Measurements from ENCODE around the gene SERPINA9. TPM values are rescaled to one million over a fixed set of nuclear protein-coding genes. Genes with fewer than 3 reads are reported as not detected.
"Not testable (repeated sequence)": the region's sequence is repeated elsewhere in the genome, so short reads cannot be mapped to it uniquely, and the experiment has no call there.

SERPINA9 gene
- polyA plus RNA-seq, 1 experiment, result 0.05 TPM

DNA sequence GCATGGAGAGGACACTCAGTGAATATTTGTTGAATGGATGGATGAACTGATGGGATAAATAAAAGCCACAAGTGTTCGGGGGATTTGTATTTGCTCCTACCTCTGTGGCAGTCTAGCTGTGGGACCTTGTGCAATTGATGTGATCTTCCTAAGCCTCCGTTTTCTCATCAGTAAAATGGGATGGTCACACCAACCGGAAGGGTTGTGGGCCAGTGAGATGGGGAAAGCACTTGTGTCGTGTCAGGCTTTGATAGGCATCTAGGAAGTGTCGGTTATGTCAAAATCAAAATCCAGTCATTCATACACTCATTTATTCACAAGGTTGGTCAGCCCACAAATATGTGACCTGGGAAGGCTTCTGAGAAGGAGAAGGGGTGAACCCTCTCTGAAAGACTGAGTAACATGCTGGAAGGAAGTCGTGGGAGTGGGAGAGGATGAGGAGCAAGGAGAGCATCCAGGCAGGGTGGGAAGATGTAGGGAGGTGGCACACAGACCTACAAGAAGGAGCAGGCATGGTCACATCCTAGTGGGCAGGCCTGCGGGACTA is 7.8 kb upstream of the SERPINA9 start:
- Histone ChIP-seq H3K27ac (ENCODE audit: low read depth, low read length) (no peak overlapping the region), H3K27me3 (ENCODE audit: control insufficient read depth, insufficient read depth, low read length) (peaks cover 10% of the 10 kb centered on the region), H3K9me3 (ENCODE audit: control insufficient read depth, insufficient read depth, low read length) (peaks cover 12% of the 10 kb centered on the region), H3K4me3 (ENCODE audit: low read depth, low read length) (no peak overlapping the region)
- TF ChIP-seq, protein P1, sequence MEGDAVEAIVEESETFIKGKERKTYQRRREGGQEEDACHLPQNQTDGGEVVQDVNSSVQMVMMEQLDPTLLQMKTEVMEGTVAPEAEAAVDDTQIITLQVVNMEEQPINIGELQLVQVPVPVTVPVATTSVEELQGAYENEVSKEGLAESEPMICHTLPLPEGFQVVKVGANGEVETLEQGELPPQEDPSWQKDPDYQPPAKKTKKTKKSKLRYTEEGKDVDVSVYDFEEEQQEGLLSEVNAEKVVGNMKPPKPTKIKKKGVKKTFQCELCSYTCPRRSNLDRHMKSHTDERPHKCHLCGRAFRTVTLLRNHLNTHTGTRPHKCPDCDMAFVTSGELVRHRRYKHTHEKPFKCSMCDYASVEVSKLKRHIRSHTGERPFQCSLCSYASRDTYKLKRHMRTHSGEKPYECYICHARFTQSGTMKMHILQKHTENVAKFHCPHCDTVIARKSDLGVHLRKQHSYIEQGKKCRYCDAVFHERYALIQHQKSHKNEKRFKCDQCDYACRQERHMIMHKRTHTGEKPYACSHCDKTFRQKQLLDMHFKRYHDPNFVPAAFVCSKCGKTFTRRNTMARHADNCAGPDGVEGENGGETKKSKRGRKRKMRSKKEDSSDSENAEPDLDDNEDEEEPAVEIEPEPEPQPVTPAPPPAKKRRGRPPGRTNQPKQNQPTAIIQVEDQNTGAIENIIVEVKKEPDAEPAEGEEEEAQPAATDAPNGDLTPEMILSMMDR (IDR thresholded peaks at IDR 0.05; ENCODE audit: low read depth, low read length), result no peak
- ChIA-PET CTCF (interaction anchor here (0.6 to 4.6 kb wide), 3 partner anchors 13 to 63 kb away, joined by 13 to 78 read pairs (median 50); no protein-coding TSS in a partner anchor), POLR2A (no interaction called here)
- no peak for DNase-seq (ENCODE audit: low read depth, low spot score)

DNA sequence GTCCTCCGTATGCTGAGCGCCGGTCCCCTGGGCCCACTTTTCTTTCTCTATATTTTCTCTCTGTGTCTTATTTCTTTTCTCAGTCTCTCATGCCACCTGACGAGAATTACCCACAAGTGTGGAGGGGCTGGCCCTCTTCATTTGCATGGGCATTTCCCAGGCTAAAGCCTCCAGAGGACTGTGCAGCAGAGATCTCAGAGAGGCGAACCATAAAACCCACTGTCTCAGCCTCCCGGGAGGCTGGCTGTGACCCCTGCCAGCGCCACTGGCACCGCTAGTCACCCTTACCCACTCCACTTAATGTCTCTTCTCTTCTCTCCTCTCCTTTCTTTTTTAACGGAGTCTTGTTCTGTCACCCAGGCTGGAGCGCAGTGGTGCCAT is 7.1 kb upstream of the SERPINA9 start:
- Histone ChIP-seq H3K27me3 (ENCODE audit: control insufficient read depth, insufficient read depth, low read length) (peaks cover 10% of the 10 kb centered on the region), H3K9me3 (ENCODE audit: control insufficient read depth, insufficient read depth, low read length) (peaks cover 14% of the 10 kb centered on the region), H3K27ac (ENCODE audit: low read depth, low read length) (no peak overlapping the region), H3K4me3 (ENCODE audit: low read depth, low read length) (no peak overlapping the region)
- ChIA-PET POLR2A (no interaction called here), CTCF (no interaction called here)
- DNase-seq (ENCODE audit: low read depth, low spot score), result no peak
- TF ChIP-seq, protein P1 (IDR thresholded peaks at IDR 0.05; ENCODE audit: low read depth, low read length), result no peak

DNA sequence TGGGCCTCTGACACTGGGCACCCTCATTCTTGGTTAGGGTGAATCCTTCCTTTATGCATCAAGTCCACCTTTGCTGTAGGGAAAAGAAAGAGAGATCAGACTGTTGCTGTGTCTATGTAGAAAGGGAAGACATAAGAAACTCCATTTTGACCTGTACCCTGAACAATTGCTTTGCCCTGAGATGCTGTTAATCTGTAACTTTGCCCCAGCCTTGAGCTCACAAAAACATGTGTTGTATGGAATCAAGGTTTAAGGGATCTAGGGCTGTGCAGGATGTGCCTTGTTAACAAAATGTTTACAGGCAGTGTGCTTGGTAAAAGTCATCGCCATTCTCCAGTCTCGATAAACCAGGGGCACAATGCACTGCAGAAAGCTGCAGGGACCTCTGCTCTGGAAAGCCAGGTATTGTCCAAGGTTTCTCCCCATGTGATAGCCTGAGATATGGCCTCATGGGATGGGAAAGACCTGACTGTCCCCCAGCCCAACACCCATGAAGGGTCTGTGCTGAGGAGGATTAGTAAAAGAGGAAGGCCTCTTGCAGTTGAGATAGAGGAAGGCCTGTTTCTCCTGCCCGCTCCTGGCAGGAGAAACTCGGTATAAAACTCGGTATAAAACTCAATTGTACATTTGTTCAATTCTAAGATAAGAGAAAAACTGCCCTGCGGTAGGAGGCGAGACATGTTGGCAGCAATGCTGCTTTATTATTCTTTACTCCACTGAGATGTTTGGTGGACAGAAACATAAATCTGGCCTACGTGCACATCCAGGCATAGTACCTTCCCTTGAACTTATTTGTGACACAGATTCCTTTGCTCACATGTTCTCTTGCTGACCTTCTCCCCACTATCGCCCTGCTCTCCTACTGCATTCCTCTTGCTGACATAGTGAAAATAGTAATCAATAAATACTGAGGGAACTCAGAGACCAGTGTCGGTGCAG is 6.4 kb upstream of the SERPINA9 start:
- POLR2A ChIA-PET, result not testable (repeated sequence)

DNA sequence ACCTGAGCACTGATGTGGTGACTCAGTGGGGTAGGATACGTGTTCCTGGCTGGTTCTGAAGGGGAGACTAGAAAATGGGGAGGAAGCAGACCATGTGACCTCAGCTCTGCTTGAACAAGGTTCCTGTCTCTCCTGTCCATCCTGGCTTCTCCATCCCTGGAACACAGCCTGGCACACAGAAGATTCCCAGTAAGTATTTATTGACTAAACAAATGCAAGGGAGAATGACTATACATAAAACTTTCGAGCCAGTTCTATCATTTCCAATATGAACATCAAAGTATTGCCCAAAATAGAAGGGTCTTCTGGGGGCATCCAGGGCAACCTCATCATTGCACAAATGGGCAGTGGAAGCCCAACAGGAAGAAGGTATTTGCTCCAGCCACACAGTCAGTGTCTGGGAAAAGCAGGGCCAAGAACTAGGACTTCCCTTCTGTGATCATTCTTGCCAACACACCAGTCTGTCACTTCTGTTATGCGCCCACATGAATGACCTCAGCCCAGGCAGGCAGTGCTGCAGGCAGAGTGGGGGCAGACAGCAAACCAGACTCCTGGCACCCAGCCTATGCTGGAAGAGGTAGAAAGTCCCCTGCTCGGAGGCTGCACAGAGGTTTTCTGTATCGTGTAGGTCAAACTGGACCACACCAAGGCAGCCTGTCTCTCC is 5.6 kb upstream of the SERPINA9 start:
- H3K27ac ChIP-seq (ENCODE audit: low read depth, low read length), result no peak overlapping the region
- peaks cover 14% of the 10 kb centered on the region for H3K9me3 ChIP-seq (ENCODE audit: control insufficient read depth, insufficient read depth, low read length)
- POLR2A ChIA-PET, result no interaction called here
- no peak overlapping the region for H3K4me3 ChIP-seq (ENCODE audit: low read depth, low read length)
- TF ChIP-seq, protein P1 (IDR thresholded peaks at IDR 0.05; ENCODE audit: low read depth, low read length), result no peak
- no peak for DNase-seq (ENCODE audit: low read depth, low spot score)
- CTCF ChIA-PET, result interaction anchor here (2.1 kb wide), 1 partner anchor 48 kb away, joined by 7 read pairs; no protein-coding TSS in a partner anchor
- peaks cover under 1% of the 10 kb centered on the region for H3K27me3 ChIP-seq (ENCODE audit: control insufficient read depth, insufficient read depth, low read length)

More for the DNA sequence above, 6.4 kb upstream of the SERPINA9 start:
- peaks cover 14% of the 10 kb centered on the region for H3K9me3 ChIP-seq (ENCODE audit: control insufficient read depth, insufficient read depth, low read length)
- DNase-seq (ENCODE audit: low read depth, low spot score); H3K27ac ChIP-seq (ENCODE audit: low read depth, low read length); CTCF ChIA-PET; H3K4me3 ChIP-seq (ENCODE audit: low read depth, low read length); H3K27me3 ChIP-seq (ENCODE audit: control insufficient read depth, insufficient read depth, low read length): not testable (repeated sequence)

DNA sequence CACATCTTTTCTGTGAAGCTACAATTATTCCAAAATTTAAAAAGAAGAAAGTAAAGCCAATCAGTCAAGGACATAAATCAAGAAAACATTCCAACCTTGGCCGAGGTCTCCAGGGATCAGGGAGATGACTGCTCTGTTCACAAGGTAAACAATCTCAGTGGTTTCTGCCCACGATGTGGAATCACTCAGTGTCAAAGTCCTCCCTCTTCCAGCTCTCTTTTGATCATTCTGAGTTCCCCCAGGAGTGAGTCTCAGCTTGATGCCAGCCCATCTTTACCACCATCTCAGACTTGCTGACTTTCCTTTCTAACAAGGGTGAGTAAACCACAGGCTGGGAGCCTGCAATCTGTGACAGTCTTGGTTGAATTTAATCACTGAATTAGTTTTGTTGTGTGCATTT is 4.8 kb upstream of the SERPINA9 start:
- DNase-seq (ENCODE audit: low read depth, low spot score), result no peak
- TF ChIP-seq, protein P1 (IDR thresholded peaks at IDR 0.05; ENCODE audit: low read depth, low read length), result no peak
- no peak overlapping the region for H3K27ac ChIP-seq (ENCODE audit: low read depth, low read length)
- ChIA-PET POLR2A (no interaction called here), CTCF (interaction anchor here (1.7 to 2.1 kb wide), 2 partner anchors 47 to 68 kb away, joined by 4 to 7 read pairs; no protein-coding TSS in a partner anchor)
- H3K9me3 ChIP-seq (ENCODE audit: control insufficient read depth, insufficient read depth, low read length), result peaks cover 14% of the 10 kb centered on the region
- no peaks in the 10 kb centered on the region for H3K27me3 ChIP-seq (ENCODE audit: control insufficient read depth, insufficient read depth, low read length)
- no peak overlapping the region for H3K4me3 ChIP-seq (ENCODE audit: low read depth, low read length)

Data from AG04450 (cell line).